Neural cell (in vitro differentiated cells): ENCODE results near the gene HOXC9. TPM values are rescaled to one million over a fixed set of nuclear protein-coding genes. Genes with fewer than 3 reads are reported as not detected.

ENCODE experiments used
- H2AFZ ChIP-seq: fragments of 200-600, 300-800 bp; sonication (generic), shearing (Covaris generic); 2 replicates; pipeline ENCODE4 v1.6.0; 2014; ENCODE audit warnings: low read depth, mild to moderate bottlenecking, antibody characterized with exemption, low read length, moderate library complexity
- H3F3A ChIP-seq: fragments of 200-600 bp; shearing (Covaris generic); 2 replicates; pipeline ENCODE4 v1.6.1; 2016; ENCODE audit warnings: mild to moderate bottlenecking, moderate library complexity, mixed read lengths, antibody characterized with exemption, low read length; ENCODE audit not compliant: insufficient read depth, poor library complexity, severe bottlenecking
- H3K27ac ChIP-seq: fragments of 200-600, 300-800 bp; sonication (generic), shearing (Covaris generic); 2 replicates; pipeline ENCODE4 v1.5.1; 2014; ENCODE audit warnings: mild to moderate bottlenecking, low read length, moderate library complexity
- H3K27me3 ChIP-seq: fragments of 300-800, 200-600 bp; sonication (generic), shearing (Covaris generic); 2 replicates; pipeline ENCODE4 v1.6.0; 2014; ENCODE audit warnings: mild to moderate bottlenecking, low read depth, low read length, moderate library complexity; ENCODE audit not compliant: insufficient read depth
- H3K36me3 ChIP-seq: fragments of 300-800, 200-600 bp; sonication (generic), shearing (Covaris generic); 2 replicates; pipeline ENCODE4 v1.5.1; 2014; ENCODE audit warnings: mild to moderate bottlenecking, antibody characterized with exemption, low read length, moderate library complexity; ENCODE audit not compliant: insufficient read depth
- H3K4me2 ChIP-seq: fragments of 300-800, 200-600 bp; sonication (generic), shearing (Covaris generic); 2 replicates; pipeline ENCODE4 v1.6.0; 2014; ENCODE audit warnings: mild to moderate bottlenecking, low read length
- H3K4me3 ChIP-seq: fragments of 300-800, 200-600 bp; sonication (generic), shearing (Covaris generic); 2 replicates; pipeline ENCODE4 v1.5.1; 2014; ENCODE audit warnings: mild to moderate bottlenecking, low read length, moderate library complexity
- H3K79me2 ChIP-seq: fragments of 200-600 bp; shearing (Covaris generic); replicated peaks from 2 replicates; pipeline ENCODE4 v1.6.0; 2014; ENCODE audit warnings: mild to moderate bottlenecking, low read length, moderate library complexity; ENCODE audit not compliant: insufficient read depth
- H3K9ac ChIP-seq: fragments of 300-800, 200-600 bp; sonication (generic), shearing (Covaris generic); 2 replicates; pipeline ENCODE4 v1.6.1; 2016; ENCODE audit warnings: mild to moderate bottlenecking, low read length, mixed read lengths
- H3K9me2 ChIP-seq: fragments of 200-600 bp; shearing (Covaris generic); 2 replicates; pipeline ENCODE4 v1.6.1; 2016; ENCODE audit warnings: mild to moderate bottlenecking, low read length, mixed read lengths; ENCODE audit not compliant: insufficient read depth
- H3K9me3 ChIP-seq: fragments of 200-600, 300-800 bp; sonication (generic), shearing (Covaris generic); 2 replicates; pipeline ENCODE4 v1.6.1; 2016; ENCODE audit warnings: mild to moderate bottlenecking, mixed run types, low read length, moderate library complexity, mixed read lengths
- H4K20me1 ChIP-seq: fragments of 200-600 bp; shearing (Covaris generic); 2 replicates; pipeline ENCODE4 v1.6.1; 2016; ENCODE audit warnings: mild to moderate bottlenecking, mixed run types; ENCODE audit not compliant: insufficient read depth
- EP300 ChIP-seq: fragments of 450-650 bp; conservative IDR thresholded peaks from 2 replicates; pipeline ENCODE4 v1.6.1; 2014; ENCODE audit warnings: antibody characterized with exemption, mild to moderate bottlenecking, moderate library complexity; ENCODE audit not compliant: poor library complexity, severe bottlenecking
- EZH2 ChIP-seq: fragments of 200-600, 300-800 bp; shearing (Covaris generic), sonication (generic); IDR thresholded peaks from 2 replicates; pipeline ENCODE4 v1.6.1; 2014; ENCODE audit warnings: antibody characterized with exemption, low read length, borderline replicate concordance, mild to moderate bottlenecking; ENCODE audit not compliant: insufficient read depth, poor library complexity, severe bottlenecking
- MXI1 ChIP-seq: fragments of 450-650 bp; conservative IDR thresholded peaks from 2 replicates; pipeline ENCODE4 v1.6.1; 2014; ENCODE audit warnings: antibody characterized with exemption, mild to moderate bottlenecking; ENCODE audit not compliant: poor library complexity, severe bottlenecking
- POLR2AphosphoS5 ChIP-seq: IDR thresholded peaks from 2 replicates; pipeline ENCODE4 v1.6.1; 2012
- RAD21 ChIP-seq: fragments of 450-650 bp; conservative IDR thresholded peaks from 2 replicates; pipeline ENCODE4 v1.6.1; 2014; ENCODE audit warnings: antibody characterized with exemption, mild to moderate bottlenecking, moderate library complexity
- SMC3 ChIP-seq: fragments of 450-650 bp; conservative IDR thresholded peaks from 2 replicates; pipeline ENCODE4 v1.6.1; 2014; ENCODE audit warnings: antibody characterized with exemption, mild to moderate bottlenecking, moderate library complexity; ENCODE audit not compliant: poor library complexity
- TAF1 ChIP-seq: IDR thresholded peaks from 2 replicates; pipeline ENCODE4 v1.6.1; 2012; ENCODE audit warnings: low read depth
- polyA plus RNA-seq: library from polyadenylated mRNA; depleted of rRNA; stranded (reverse); fragments of >200 nt; gene quantifications from 2 replicates; pipeline ENCODE4 v1.2.3, GENCODE V29; 2014
- TF ChIP-seq, protein P1 (sequence below): fragments of 450-650 bp; IDR thresholded peaks from 2 replicates; pipeline ENCODE4 v1.5.1; 2014; ENCODE audit warnings: antibody characterized with exemption, mild to moderate bottlenecking, moderate library complexity; ENCODE audit not compliant: poor library complexity, severe bottlenecking
- TF ChIP-seq, protein P2 (sequence below): IDR thresholded peaks from 2 replicates; pipeline ENCODE4 v1.6.1; 2012; ENCODE audit warnings: borderline replicate concordance

Gene HOXC9
- polyA plus RNA-seq, 1 donor from 2014 or later, result not detected

DNA sequence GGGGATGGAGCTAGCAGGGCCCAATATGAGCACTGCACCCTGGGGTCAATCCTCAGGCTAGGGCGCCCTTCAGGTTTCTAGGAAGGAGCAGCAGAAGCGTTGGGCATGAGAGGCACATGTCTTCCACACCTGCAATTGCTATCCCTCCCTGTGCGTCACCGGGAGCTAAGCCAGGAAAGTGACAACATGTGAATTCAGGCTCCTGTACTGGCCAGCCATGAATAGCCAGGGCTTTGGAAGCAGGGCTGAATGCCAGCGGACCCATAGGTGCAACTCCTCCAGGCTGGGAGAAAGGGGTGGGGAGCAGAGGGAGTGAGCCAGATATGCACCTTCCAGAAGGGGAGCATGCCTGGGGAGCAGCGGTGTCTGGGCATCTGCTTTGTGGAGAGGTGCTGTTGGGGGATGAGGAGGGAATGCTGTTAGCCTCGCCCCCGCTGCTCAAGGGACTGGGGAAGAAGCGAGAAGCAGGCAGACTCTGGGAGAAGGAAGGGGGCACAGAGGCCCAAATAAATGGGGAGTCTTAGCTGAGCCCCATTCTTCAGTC is 39.0 kb downstream of the HOXC9 start:
- TF ChIP-seq, protein P1, sequence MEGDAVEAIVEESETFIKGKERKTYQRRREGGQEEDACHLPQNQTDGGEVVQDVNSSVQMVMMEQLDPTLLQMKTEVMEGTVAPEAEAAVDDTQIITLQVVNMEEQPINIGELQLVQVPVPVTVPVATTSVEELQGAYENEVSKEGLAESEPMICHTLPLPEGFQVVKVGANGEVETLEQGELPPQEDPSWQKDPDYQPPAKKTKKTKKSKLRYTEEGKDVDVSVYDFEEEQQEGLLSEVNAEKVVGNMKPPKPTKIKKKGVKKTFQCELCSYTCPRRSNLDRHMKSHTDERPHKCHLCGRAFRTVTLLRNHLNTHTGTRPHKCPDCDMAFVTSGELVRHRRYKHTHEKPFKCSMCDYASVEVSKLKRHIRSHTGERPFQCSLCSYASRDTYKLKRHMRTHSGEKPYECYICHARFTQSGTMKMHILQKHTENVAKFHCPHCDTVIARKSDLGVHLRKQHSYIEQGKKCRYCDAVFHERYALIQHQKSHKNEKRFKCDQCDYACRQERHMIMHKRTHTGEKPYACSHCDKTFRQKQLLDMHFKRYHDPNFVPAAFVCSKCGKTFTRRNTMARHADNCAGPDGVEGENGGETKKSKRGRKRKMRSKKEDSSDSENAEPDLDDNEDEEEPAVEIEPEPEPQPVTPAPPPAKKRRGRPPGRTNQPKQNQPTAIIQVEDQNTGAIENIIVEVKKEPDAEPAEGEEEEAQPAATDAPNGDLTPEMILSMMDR, result no peak
- no peak for TF ChIP-seq MXI1
- H3K27ac ChIP-seq, result no peak overlapping the region
- H3K79me2 ChIP-seq, result no peaks in the 10 kb centered on the region

DNA sequence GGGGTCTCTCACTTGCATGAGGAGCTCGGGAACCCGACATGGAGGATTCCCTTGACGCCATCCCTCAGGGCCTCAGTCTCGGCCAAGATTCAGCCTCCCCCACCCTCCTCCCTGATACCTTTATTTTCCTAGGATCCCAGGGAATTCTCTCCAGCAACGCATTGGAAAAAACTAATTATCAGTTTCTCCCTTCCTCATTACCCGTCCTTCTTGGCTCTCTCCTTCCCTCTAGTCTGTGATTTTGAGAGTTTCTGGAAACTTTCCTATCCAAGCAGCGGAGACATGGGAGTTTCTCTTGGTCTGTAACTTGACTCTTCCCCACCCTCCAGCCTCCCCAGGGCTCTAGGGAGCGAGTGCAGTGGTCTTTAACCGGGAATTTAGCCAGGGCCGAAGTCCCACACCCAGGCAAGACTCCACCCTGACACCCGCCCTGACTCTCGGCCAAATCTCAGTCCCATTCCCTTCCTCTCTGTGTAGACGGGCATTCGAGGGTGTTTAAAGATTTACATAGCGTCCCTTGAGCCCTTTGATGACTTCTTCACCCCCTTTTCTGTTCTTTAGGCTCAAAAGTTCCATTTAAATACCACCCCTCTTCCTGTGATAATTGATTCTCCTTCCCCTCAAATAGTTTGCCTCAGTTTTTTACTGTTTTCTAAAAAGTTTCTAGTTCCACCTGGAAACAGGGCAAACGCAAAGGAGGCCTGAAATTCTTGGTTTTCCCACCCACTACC is 39.6 kb downstream of the HOXC9 start:
- Histone ChIP-seq H3K4me2 (no peak overlapping the region), H3K27ac (no peak overlapping the region), H4K20me1 (no peaks in the 10 kb centered on the region), H3K9me3 (no peaks in the 10 kb centered on the region), H3F3A (no peaks in the 10 kb centered on the region), H3K9me2 (no peaks in the 10 kb centered on the region), H3K9ac (no peak overlapping the region), H3K4me3 (no peak overlapping the region), H3K36me3 (no peaks in the 10 kb centered on the region), H3K79me2 (no peaks in the 10 kb centered on the region), H2AFZ (no peak overlapping the region), H3K27me3 (peaks cover 99% of the 10 kb centered on the region)
- TF ChIP-seq, protein P2, sequence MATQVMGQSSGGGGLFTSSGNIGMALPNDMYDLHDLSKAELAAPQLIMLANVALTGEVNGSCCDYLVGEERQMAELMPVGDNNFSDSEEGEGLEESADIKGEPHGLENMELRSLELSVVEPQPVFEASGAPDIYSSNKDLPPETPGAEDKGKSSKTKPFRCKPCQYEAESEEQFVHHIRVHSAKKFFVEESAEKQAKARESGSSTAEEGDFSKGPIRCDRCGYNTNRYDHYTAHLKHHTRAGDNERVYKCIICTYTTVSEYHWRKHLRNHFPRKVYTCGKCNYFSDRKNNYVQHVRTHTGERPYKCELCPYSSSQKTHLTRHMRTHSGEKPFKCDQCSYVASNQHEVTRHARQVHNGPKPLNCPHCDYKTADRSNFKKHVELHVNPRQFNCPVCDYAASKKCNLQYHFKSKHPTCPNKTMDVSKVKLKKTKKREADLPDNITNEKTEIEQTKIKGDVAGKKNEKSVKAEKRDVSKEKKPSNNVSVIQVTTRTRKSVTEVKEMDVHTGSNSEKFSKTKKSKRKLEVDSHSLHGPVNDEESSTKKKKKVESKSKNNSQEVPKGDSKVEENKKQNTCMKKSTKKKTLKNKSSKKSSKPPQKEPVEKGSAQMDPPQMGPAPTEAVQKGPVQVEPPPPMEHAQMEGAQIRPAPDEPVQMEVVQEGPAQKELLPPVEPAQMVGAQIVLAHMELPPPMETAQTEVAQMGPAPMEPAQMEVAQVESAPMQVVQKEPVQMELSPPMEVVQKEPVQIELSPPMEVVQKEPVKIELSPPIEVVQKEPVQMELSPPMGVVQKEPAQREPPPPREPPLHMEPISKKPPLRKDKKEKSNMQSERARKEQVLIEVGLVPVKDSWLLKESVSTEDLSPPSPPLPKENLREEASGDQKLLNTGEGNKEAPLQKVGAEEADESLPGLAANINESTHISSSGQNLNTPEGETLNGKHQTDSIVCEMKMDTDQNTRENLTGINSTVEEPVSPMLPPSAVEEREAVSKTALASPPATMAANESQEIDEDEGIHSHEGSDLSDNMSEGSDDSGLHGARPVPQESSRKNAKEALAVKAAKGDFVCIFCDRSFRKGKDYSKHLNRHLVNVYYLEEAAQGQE, result no peak
- TF ChIP-seq SMC3 (no peak), EZH2 (no peak), MXI1 (no peak), TAF1 (no peak), RAD21 (no peak), EP300 (no peak), POLR2AphosphoS5 (no peak)
- TF ChIP-seq, protein P1, result no peak

More for the DNA sequence above, 39.0 kb downstream of the HOXC9 start:
- Histone ChIP-seq H3F3A (no peaks in the 10 kb centered on the region), H2AFZ (no peak overlapping the region), H3K4me2 (no peak overlapping the region), H3K9me3 (no peaks in the 10 kb centered on the region), H3K27me3 (peaks cover 99% of the 10 kb centered on the region), H3K4me3 (no peak overlapping the region), H3K9ac (no peak overlapping the region), H3K36me3 (no peaks in the 10 kb centered on the region), H3K9me2 (no peaks in the 10 kb centered on the region), H4K20me1 (no peaks in the 10 kb centered on the region)
